Measurements from ENCODE around the gene MTTP. TPM values are rescaled to one million over a fixed set of nuclear protein-coding genes. Genes with fewer than 3 reads are reported as not detected.

The MTTP gene
- total RNA-seq, 1 donor from 2014 or later = not detected

- no peaks in the 10 kb centered on the region for H3K9me3 ChIP-seq
- H3K4me3 ChIP-seq = no peak overlapping the region
- H3K36me3 ChIP-seq = no peaks in the 10 kb centered on the region
- H3K27ac ChIP-seq = no peak overlapping the region
- H3K27me3 ChIP-seq = no peaks in the 10 kb centered on the region
- H3K4me1 ChIP-seq = no peaks in the 10 kb centered on the region
- no peak for TF ChIP-seq POLR2A (IDR thresholded peaks at IDR 0.05)
- TF ChIP-seq POLR2AphosphoS5 (IDR thresholded peaks at IDR 0.05; ENCODE audit: insufficient read depth in 1 of 2, low read depth in 1 of 2) = no peak
- TF ChIP-seq, protein P1, sequence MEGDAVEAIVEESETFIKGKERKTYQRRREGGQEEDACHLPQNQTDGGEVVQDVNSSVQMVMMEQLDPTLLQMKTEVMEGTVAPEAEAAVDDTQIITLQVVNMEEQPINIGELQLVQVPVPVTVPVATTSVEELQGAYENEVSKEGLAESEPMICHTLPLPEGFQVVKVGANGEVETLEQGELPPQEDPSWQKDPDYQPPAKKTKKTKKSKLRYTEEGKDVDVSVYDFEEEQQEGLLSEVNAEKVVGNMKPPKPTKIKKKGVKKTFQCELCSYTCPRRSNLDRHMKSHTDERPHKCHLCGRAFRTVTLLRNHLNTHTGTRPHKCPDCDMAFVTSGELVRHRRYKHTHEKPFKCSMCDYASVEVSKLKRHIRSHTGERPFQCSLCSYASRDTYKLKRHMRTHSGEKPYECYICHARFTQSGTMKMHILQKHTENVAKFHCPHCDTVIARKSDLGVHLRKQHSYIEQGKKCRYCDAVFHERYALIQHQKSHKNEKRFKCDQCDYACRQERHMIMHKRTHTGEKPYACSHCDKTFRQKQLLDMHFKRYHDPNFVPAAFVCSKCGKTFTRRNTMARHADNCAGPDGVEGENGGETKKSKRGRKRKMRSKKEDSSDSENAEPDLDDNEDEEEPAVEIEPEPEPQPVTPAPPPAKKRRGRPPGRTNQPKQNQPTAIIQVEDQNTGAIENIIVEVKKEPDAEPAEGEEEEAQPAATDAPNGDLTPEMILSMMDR (IDR thresholded peaks at IDR 0.05) = no peak
- DNase-seq (ENCODE audit: extremely low spot score in 2 of 2) = no peak
- intact Hi-C loops (cut with DNase I) = no loop called here
These were observed 13.2 kb downstream of the MTTP start for GRCh38 chr4:99587803-99588202.

- DNase-seq (ENCODE audit: extremely low spot score in 2 of 2) = no peak
- no peaks in the 10 kb centered on the region for H3K4me1 ChIP-seq
- intact Hi-C loops (cut with DNase I) = no loop called here
These were observed 17.1 kb downstream of the MTTP start for GRCh38 chr4:99591757-99592156.

GRCh38 chr4:99593781-99594641 is 19.4 kb downstream of the MTTP start:
- Histone ChIP-seq H3K9me3 (no peaks in the 10 kb centered on the region), H3K27me3 (no peaks in the 10 kb centered on the region), H3K4me1 (no peaks in the 10 kb centered on the region), H3K36me3 (no peaks in the 10 kb centered on the region), H3K4me3 (no peak overlapping the region), H3K27ac (no peak overlapping the region)
- intact Hi-C loops (cut with DNase I) = no loop called here
- TF ChIP-seq POLR2A (IDR thresholded peaks at IDR 0.05) = no peak
- DNase-seq (ENCODE audit: extremely low spot score in 2 of 2) = no peak

More at GRCh38 chr4:99591757-99592156, 17.1 kb downstream of the MTTP start:
- H3K27ac ChIP-seq = no peak overlapping the region
- no peaks in the 10 kb centered on the region for H3K9me3 ChIP-seq
- no peaks in the 10 kb centered on the region for H3K27me3 ChIP-seq
- TF ChIP-seq POLR2A (IDR thresholded peaks at IDR 0.05) = no peak
- TF ChIP-seq, protein P1 (IDR thresholded peaks at IDR 0.05) = no peak
- TF ChIP-seq POLR2AphosphoS5 (IDR thresholded peaks at IDR 0.05; ENCODE audit: insufficient read depth in 1 of 2, low read depth in 1 of 2) = no peak
- no peaks in the 10 kb centered on the region for H3K36me3 ChIP-seq
- H3K4me3 ChIP-seq = no peak overlapping the region

DNA sequence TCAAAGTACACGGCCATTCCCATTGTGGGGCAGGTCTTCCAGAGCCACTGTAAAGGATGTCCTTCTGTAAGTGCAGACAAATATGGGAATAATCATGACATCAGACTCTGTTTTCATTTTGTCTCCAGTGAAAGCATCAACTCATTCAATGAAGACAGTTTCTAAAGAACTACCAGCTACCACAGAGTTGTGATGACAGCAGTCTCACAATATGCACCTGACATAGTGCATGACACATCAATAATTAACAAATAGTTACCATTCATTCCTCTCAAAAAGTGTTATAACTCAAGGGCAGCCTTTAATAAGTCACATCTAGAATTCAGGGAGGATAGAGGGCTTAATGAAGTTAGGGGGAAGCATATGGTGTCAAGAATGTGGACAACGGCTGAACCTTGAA is 20.2 kb downstream of the MTTP start:
- no peak for TF ChIP-seq POLR2A (IDR thresholded peaks at IDR 0.05)
- TF ChIP-seq POLR2AphosphoS5 (IDR thresholded peaks at IDR 0.05; ENCODE audit: insufficient read depth in 1 of 2, low read depth in 1 of 2) = no peak
- TF ChIP-seq, protein P1 (IDR thresholded peaks at IDR 0.05) = no peak
- DNase-seq (ENCODE audit: extremely low spot score in 2 of 2) = no peak
- no peaks in the 10 kb centered on the region for H3K4me1 ChIP-seq
- intact Hi-C loops (cut with DNase I) = no loop called here
- H3K36me3 ChIP-seq = no peaks in the 10 kb centered on the region
- H3K27ac ChIP-seq = no peak overlapping the region
- H3K4me3 ChIP-seq = no peak overlapping the region
- no peaks in the 10 kb centered on the region for H3K9me3 ChIP-seq
- no peaks in the 10 kb centered on the region for H3K27me3 ChIP-seq

DNA sequence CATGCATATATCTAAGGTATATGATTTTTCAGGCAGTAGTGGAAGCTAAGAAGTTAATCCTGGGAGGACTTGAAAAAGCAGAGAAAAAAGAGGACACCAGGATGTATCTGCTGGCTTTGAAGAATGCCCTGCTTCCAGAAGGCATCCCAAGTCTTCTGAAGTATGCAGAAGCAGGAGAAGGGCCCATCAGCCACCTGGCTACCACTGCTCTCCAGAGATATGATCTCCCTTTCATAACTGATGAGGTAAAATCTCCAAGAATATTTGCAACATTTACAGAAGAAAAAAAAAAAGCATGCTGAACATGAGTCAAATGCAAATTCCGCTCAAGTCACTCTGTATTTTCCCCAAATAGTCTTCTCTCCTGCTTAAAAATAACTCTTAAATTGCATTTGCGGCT is 32.1 kb downstream of the MTTP start:
- intact Hi-C loops (cut with DNase I) = no loop called here
- Histone ChIP-seq H3K9me3 (no peaks in the 10 kb centered on the region), H3K27me3 (no peaks in the 10 kb centered on the region), H3K4me3 (no peak overlapping the region), H3K27ac (no peak overlapping the region), H3K36me3 (no peaks in the 10 kb centered on the region), H3K4me1 (no peaks in the 10 kb centered on the region)
- no peak for DNase-seq (ENCODE audit: extremely low spot score in 2 of 2)
- TF ChIP-seq POLR2A (IDR thresholded peaks at IDR 0.05) (no peak), POLR2AphosphoS5 (IDR thresholded peaks at IDR 0.05; ENCODE audit: insufficient read depth in 1 of 2, low read depth in 1 of 2) (no peak)
- TF ChIP-seq, protein P1 (IDR thresholded peaks at IDR 0.05) = no peak
